GM10248 (cell line): ENCODE results near the gene LCAT.
"Not testable (repeated sequence)": the region's sequence is repeated elsewhere in the genome, so short reads cannot be mapped to it uniquely, and the experiment has no call there.

Experiments
- CTCF ChIA-PET: fragments of 300-600 bp; sonication (Branson Sonifier 250); formaldehyde crosslinking; extraction: SDS; loops from one replicate; lab custom pipeline; 2021; ENCODE audit warnings: antibody characterized with exemption; lab: Yijun Ruan, JAX
- POLR2A ChIA-PET: fragments of 350-650 bp; sonication (Branson Sonifier 250); formaldehyde crosslinking; extraction: SDS; loops from one replicate; lab custom pipeline; 2020; ENCODE audit warnings: antibody characterized with exemption; lab: Yijun Ruan, JAX
- DNase-seq: peaks from one replicate; pipeline ENCODE4 v3.0.0; 2012; ENCODE audit errors: extremely low spot score
- TF ChIP-seq, protein P1 (sequence below): IDR thresholded peaks from 2 replicates; pipeline ENCODE4 v1.5.1; 2012; ENCODE audit warnings: mild to moderate bottlenecking, low read depth; ENCODE audit errors: extremely low read depth, missing control alignments, control extremely low read depth

Gene LCAT

DNA sequence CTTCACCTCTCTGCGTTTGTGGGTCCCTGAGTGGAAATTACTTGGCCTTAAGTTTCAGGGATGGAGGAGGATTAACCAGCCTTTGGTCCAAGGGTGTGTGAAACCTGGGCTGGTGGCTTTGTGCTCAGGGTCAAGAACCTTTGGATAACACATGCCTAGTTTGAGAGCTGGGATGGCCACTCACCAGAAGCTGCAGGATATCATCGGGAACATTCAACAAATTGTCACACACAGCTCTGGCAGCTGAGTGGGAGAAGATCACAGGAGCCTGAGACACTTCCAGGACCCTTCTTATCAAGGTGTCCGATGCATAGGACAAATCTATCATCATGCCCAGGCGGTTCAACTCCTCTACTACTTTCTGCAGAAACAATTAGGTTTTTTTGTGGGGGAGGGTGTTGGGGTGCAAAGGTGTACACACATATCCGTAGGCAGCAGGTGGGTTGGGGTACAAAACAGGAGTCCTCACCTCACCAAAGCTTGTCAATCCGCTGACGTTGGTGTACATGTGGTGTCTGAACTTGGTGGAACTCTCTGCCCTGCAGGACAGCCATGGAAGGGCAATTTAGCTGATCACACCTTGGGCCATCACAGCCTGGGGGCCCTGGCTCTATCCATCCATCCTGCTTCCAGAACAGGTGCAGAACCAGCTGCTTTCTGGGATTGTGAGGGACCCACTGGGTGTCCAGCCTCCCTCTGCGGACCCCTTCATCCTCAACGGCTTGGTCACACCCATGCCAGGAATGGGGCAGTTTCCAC lies 33.7 kb upstream of the LCAT start:
- ChIA-PET CTCF (interaction anchor here (0.9 to 3.9 kb wide), 7 partner anchors 9 to 162 kb away, joined by 3 to 21 read pairs (median 3); no protein-coding TSS in a partner anchor), POLR2A (no interaction called here)
- TF ChIP-seq, protein P1, sequence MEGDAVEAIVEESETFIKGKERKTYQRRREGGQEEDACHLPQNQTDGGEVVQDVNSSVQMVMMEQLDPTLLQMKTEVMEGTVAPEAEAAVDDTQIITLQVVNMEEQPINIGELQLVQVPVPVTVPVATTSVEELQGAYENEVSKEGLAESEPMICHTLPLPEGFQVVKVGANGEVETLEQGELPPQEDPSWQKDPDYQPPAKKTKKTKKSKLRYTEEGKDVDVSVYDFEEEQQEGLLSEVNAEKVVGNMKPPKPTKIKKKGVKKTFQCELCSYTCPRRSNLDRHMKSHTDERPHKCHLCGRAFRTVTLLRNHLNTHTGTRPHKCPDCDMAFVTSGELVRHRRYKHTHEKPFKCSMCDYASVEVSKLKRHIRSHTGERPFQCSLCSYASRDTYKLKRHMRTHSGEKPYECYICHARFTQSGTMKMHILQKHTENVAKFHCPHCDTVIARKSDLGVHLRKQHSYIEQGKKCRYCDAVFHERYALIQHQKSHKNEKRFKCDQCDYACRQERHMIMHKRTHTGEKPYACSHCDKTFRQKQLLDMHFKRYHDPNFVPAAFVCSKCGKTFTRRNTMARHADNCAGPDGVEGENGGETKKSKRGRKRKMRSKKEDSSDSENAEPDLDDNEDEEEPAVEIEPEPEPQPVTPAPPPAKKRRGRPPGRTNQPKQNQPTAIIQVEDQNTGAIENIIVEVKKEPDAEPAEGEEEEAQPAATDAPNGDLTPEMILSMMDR, result no peak
- no peak for DNase-seq

DNA sequence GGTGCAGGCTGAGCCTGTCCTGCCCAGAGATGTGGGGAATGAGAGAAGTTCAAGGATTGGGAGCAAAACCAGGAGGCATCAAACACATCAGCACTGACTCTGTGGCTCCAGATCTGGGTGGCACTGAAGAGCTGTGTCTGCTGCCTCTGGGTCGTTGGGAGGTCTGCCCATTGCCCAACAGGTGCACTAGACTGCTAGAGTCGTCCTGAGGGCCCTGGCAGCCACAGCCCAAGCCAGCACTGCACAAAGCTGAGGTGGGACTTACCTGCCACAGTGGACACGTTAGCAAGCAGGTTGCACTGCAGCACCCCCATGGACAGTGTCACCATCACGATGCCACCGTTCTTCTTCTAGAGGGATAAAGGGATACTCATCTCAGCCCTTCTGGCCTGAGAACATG lies 33.1 kb upstream of the LCAT start:
- DNase-seq, result no peak
- CTCF ChIA-PET, result interaction anchor here (1.0 to 3.9 kb wide), 6 partner anchors 10 to 162 kb away, joined by 3 to 21 read pairs (median 4); no protein-coding TSS in a partner anchor
- POLR2A ChIA-PET, result no interaction called here
- TF ChIP-seq, protein P1, result no peak

DNA sequence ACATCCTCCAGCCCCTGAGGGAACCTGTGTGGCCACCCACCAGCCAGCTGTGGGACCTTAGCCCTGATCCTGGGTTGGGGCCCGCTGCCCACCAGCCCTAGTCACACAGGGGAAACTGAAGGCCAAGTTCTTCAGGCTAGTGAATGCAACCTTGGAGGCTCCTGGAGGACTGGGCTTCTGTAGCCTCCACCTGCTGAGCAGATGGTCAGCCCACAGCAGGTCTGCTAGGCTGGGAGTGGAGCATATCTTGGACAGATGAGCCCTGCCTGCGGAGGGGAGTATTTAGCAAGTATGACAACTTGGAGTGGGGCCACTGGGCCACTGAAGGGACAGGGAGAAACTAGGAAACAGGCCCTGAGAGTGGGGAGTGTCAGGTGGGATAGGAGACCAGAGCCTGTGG lies 32.3 kb upstream of the LCAT start:
- ChIA-PET CTCF (interaction anchor here (1.7 to 3.9 kb wide), 3 partner anchors 10 to 17 kb away, joined by 3 to 21 read pairs (median 6); no protein-coding TSS in a partner anchor), POLR2A (no interaction called here)
- TF ChIP-seq, protein P1, result no peak
- no peak for DNase-seq

DNA sequence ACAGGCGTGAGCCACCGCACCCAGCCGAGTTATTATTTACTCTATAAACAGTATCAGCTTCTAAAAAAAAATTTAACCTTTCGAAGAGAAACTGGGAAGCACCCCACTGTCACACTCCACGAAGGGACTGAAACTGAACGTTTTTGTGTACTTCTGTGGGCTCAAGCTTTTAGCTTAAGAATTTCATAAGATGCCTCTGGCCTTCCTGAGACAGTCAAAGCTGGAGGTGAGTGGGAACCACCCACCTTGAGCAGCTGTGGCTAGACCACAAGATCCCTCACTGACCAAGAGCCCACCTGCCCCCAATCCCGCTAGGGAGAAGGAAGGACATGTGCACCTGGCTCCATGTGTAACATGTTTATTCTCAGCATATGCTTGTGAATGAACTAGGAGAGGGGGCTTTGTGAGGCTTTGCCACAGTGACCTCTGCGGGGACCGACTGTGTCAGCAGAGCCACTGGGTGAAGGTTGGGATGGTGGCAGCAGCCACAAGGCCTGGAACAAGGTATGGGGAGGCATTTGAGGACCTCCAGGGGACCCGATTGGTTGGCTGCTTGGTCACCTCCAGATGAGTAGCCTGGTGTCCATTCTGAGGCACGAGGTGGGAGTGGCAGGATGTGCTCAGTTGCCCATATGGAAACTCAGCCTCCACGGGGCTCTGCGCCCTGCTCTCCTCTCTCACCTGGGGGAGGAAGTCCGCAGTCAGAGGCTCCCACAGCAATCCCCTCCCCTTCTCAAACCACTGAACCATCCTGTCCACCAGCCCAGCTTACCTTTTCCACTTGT lies 31.6 kb upstream of the LCAT start:
- ChIA-PET POLR2A (no interaction called here), CTCF (interaction anchor here (1.2 to 3.9 kb wide), 4 partner anchors 10 to 18 kb away, joined by 3 to 21 read pairs (median 5); no protein-coding TSS in a partner anchor)
- DNase-seq, result peak; percentile 60
- TF ChIP-seq, protein P1, result no peak

DNA sequence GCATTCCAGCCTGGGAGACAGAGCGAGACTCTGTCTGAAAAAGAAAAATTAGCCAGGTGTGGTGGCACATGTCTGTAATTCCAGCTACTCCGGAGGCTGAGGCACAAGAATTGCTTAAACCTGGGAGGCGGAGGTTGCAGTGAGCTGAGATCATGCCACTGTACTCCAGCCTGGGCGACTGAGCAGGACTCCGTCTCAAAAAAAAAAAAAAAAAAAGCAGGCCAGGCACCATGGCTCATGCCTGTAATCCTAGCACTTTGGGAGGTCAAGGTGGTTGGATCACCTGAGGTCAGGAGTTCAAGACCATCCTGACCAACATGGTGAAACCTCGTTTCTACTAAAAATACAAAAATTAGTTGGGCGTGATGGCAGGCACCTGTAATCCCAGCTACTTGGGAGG lies 28.4 kb upstream of the LCAT start:
- POLR2A ChIA-PET, DNase-seq: not testable (repeated sequence)
- CTCF ChIA-PET, result interaction anchor here (1.0 to 1.5 kb wide), 4 partner anchors 11 to 89 kb away, joined by 3 to 5 read pairs (median 3); no protein-coding TSS in a partner anchor

DNA sequence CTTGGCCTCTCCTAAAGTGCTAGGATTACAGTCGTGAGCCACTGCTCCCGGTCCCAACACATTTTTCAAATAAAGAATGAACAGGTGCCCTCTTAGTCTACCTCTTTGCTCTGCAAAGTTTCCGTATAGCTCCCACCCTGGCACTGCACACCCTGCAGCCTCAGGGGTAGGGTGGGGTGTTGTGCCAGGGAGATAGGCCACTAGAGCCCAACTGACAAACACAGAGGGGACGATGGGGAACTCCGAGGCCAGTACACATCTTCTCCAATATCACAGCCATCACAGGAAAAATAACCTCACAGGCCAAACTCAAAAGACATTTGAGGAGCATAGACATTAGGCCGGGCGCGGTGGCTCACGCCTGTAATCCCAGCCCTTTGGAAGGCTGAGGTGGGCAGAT lies 27.2 kb upstream of the LCAT start:
- ChIA-PET CTCF (interaction anchor here (1.0 to 1.9 kb wide), 3 partner anchors 13 to 87 kb away, joined by 3 to 5 read pairs (median 4); no protein-coding TSS in a partner anchor), POLR2A (no interaction called here)
- no peak for DNase-seq
- TF ChIP-seq, protein P1, result no peak
